Fibroblast of lung (primary cell): ENCODE data around the gene TM2D1.

ENCODE experiments used
- CTCF ChIP-seq, 2 donors: IDR thresholded peaks in 1 of 2; conservative IDR thresholded peaks in 1 of 2; 1 replicate in 1 of 2; 2 replicates in 1 of 2; pipeline ENCODE4 v1.5.1; 2011 to 2012; ENCODE audit warnings: low read length in 2 of 2, control low read depth in 1 of 2, inconsistent platforms in 1 of 2, low read depth in 1 of 2, mild to moderate bottlenecking in 1 of 2
- EZH2 ChIP-seq: IDR thresholded peaks from 2 replicates; pipeline ENCODE4 v1.5.1; 2012; ENCODE audit warnings: low read length, control low read depth, mild to moderate bottlenecking; ENCODE audit errors: missing control alignments

GRCh38 chr1:61724813-61725694 is at the start of gene TM2D1:
- TF ChIP-seq CTCF (conservative IDR thresholded peaks at IDR 0.05 in 1 of 2, IDR thresholded peaks at IDR 0.05 in 1 of 2; ENCODE audit: low read depth in 1 of 2, low read length in 2 of 2) (no peak), EZH2 (no peak)
